IMR-90 (cell line): ENCODE results near the gene AUTS2. TPM values are rescaled to one million over a fixed set of nuclear protein-coding genes. Genes with fewer than 3 reads are reported as not detected.
A peak's percentile ranks its signal among the peaks of the same experiment; 100 is the strongest.

Experiments
- ATAC-seq: fragments of 200-7000 bp; cut with Tn5 transposase; 2 replicates; pipeline ENCODE4 v1.9.1; 2020; ENCODE audit warnings: low read depth, mild to moderate bottlenecking, moderate library complexity
- BruUV-seq: library from RNA; stranded (reverse); fragments of 400-500 nt; replicated peaks from 2 replicates; lab custom pipeline; 2021; lab: Mats Ljungman, UMichigan
- CTCF ChIA-PET: fragments of 300-600 bp; formaldehyde crosslinking; extraction: SDS; loops from one replicate; lab custom pipeline; 2021; ENCODE audit warnings: antibody characterized with exemption; lab: Yijun Ruan, JAX
- POLR2A ChIA-PET: fragments of 300-600 bp; sonication (Branson Sonifier 250); formaldehyde crosslinking; loops from one replicate; lab custom pipeline; 2022; ENCODE audit warnings: antibody characterized with exemption; ENCODE audit not compliant: unreplicated experiment; lab: Charles Lee
- DNase-seq: peaks from one replicate; pipeline ENCODE4 v3.0.0; 2013
- H2AFZ ChIP-seq: replicated peaks from 2 replicates; pipeline ENCODE3; 2013; ENCODE audit warnings: low read length, mild to moderate bottlenecking; ENCODE audit not compliant: poor library complexity
- H2AK5ac ChIP-seq: 2 replicates; pipeline ENCODE4 v1.6.1; 2013; ENCODE audit warnings: low read depth, low read length, inconsistent platforms
- H2AK9ac ChIP-seq: replicated peaks from 2 replicates; pipeline ENCODE3; 2013; ENCODE audit warnings: mild to moderate bottlenecking, low read depth, low read length, moderate library complexity; ENCODE audit not compliant: poor library complexity
- H2BK120ac ChIP-seq: 2 replicates; pipeline ENCODE4 v1.6.1; 2013; ENCODE audit warnings: low read depth, low read length, inconsistent platforms
- H2BK15ac ChIP-seq: 3 replicates; pipeline ENCODE4 v1.6.1; 2013; ENCODE audit warnings: low read depth, low read length, inconsistent platforms
- H2BK20ac ChIP-seq: 2 replicates; pipeline ENCODE4 v1.6.1; 2013; ENCODE audit warnings: low read depth, mild to moderate bottlenecking, inconsistent platforms, low read length, moderate library complexity
- H2BK5ac ChIP-seq: 2 replicates; pipeline ENCODE4 v1.6.1; 2013; ENCODE audit warnings: mild to moderate bottlenecking, low read depth, low read length, inconsistent platforms; ENCODE audit not compliant: poor library complexity, severe bottlenecking
- H3K14ac ChIP-seq: replicated peaks from 2 replicates; pipeline ENCODE4 v1.6.1; 2013; ENCODE audit warnings: low read depth, low read length, inconsistent platforms
- H3K18ac ChIP-seq: 2 replicates; pipeline ENCODE4 v1.6.1; 2013; ENCODE audit warnings: low read depth, low read length, control low read depth
- H3K23ac ChIP-seq: 2 replicates; pipeline ENCODE4 v1.6.1; 2013; ENCODE audit warnings: low read depth, low read length, inconsistent platforms
- H3K27ac ChIP-seq: 2 replicates; pipeline ENCODE4 v1.5.1; 2013; ENCODE audit warnings: mild to moderate bottlenecking, control low read depth, low read length; ENCODE audit not compliant: insufficient read depth
- H3K27me3 ChIP-seq: 2 replicates; pipeline ENCODE4 v1.6.1; 2013; ENCODE audit warnings: low read length; ENCODE audit not compliant: control insufficient read depth, insufficient read depth
- H3K36me3 ChIP-seq: 2 replicates; pipeline ENCODE4 v1.6.1; 2013; ENCODE audit warnings: low read length, mixed read lengths; ENCODE audit not compliant: control insufficient read depth, insufficient read depth
- H3K4ac ChIP-seq: 2 replicates; pipeline ENCODE4 v1.6.1; 2013; ENCODE audit warnings: low read depth, low read length, inconsistent platforms
- H3K4me1 ChIP-seq: 2 replicates; pipeline ENCODE4 v1.6.1; 2013; ENCODE audit warnings: low read length, mixed read lengths; ENCODE audit not compliant: control insufficient read depth, insufficient read depth
- H3K4me2 ChIP-seq: 2 replicates; pipeline ENCODE4 v1.6.1; 2013; ENCODE audit warnings: low read depth, mild to moderate bottlenecking, control low read depth, low read length, moderate library complexity
- H3K4me3 ChIP-seq: 2 replicates; pipeline ENCODE4 v1.5.1; 2013; ENCODE audit warnings: low read depth, mild to moderate bottlenecking, control low read depth, low read length, moderate library complexity; ENCODE audit not compliant: insufficient read depth
- H3K56ac ChIP-seq: 2 replicates; pipeline ENCODE4 v1.6.1; 2013; ENCODE audit warnings: low read length, inconsistent platforms; ENCODE audit not compliant: insufficient read depth; ENCODE audit errors: extremely low read depth
- H3K79me1 ChIP-seq, 2 experiments: 2 replicates each; pipeline ENCODE4 v1.6.1; 2013; ENCODE audit warnings: low read length in 2 of 2, inconsistent platforms in 1 of 2, low read depth in 1 of 2
- H3K9ac ChIP-seq: 2 replicates; pipeline ENCODE4 v1.6.1; 2013; ENCODE audit warnings: low read depth, low read length, control low read depth
- H3K9me1 ChIP-seq: 2 replicates; pipeline ENCODE4 v1.6.1; 2013; ENCODE audit warnings: low read length, inconsistent platforms; ENCODE audit not compliant: insufficient read depth
- H3K9me3 ChIP-seq: 2 replicates; pipeline ENCODE4 v1.6.1; 2013; ENCODE audit warnings: low read length; ENCODE audit not compliant: control insufficient read depth, insufficient read depth
- H4K20me1 ChIP-seq: 2 replicates; pipeline ENCODE4 v1.6.1; 2013; ENCODE audit warnings: low read length, inconsistent platforms; ENCODE audit not compliant: insufficient read depth
- H4K5ac ChIP-seq: 2 replicates; pipeline ENCODE4 v1.6.1; 2013; ENCODE audit warnings: mild to moderate bottlenecking, low read depth, low read length, control low read depth
- H4K8ac ChIP-seq, 2 experiments: 2 replicates each; pipeline ENCODE4 v1.6.1; 2013; ENCODE audit warnings: low read depth in 2 of 2, low read length in 2 of 2, control low read depth in 1 of 2, inconsistent platforms in 1 of 2
- H4K91ac ChIP-seq: 2 replicates; pipeline ENCODE4 v1.6.1; 2013; ENCODE audit warnings: low read depth, low read length, inconsistent platforms; ENCODE audit not compliant: insufficient read depth
- CEBPB ChIP-seq: IDR thresholded peaks from 2 replicates; pipeline ENCODE4 v1.6.1; 2012; ENCODE audit warnings: low read depth, low read length, improper control_type of control experiment
- CHD1 ChIP-seq: IDR thresholded peaks from 2 replicates; pipeline ENCODE4 v1.6.1; 2012; ENCODE audit warnings: low read depth, low read length, improper control_type of control experiment
- FOS ChIP-seq: fragments of 150-350 bp; IDR thresholded peaks from 2 replicates; pipeline ENCODE4 v1.6.1; 2016; ENCODE audit warnings: low read depth, low read length
- MAZ ChIP-seq: IDR thresholded peaks from 2 replicates; pipeline ENCODE4 v1.6.1; 2012; ENCODE audit warnings: low read depth, mild to moderate bottlenecking, low read length, improper control_type of control experiment, moderate library complexity, borderline replicate concordance
- NFE2L2 ChIP-seq: fragments of 150-350 bp; IDR thresholded peaks from 2 replicates; pipeline ENCODE4 v1.6.1; 2016; ENCODE audit warnings: low read depth, mild to moderate bottlenecking, low read length
- RFX5 ChIP-seq: IDR thresholded peaks from 2 replicates; pipeline ENCODE4 v1.8.0; 2012; ENCODE audit warnings: low read depth, mild to moderate bottlenecking, low read length, moderate library complexity
- SMC3 ChIP-seq: fragments of 150-350 bp; IDR thresholded peaks from 2 replicates; pipeline ENCODE4 v1.6.1; 2016; ENCODE audit warnings: low read depth, mild to moderate bottlenecking, antibody characterized with exemption, low read length, moderate library complexity
- WGBS, 2 experiments: methylation state at CpG; one replicate each; pipeline versions ENCODE4 v1.1.5 to v1.1.7; 2013; ENCODE audit warnings: missing lambda C conversion rate in 2 of 2; ENCODE audit not compliant: insufficient read length in 1 of 2; ENCODE audit errors: extremely low coverage in 2 of 2; 5-methylcytosine and 5-hydroxymethylcytosine counted together
- dilution Hi-C: fragments of 300-500 bp; cut with HindIII; formaldehyde crosslinking; loops from one replicate; pipeline ENCODE4 v1.14.3; 2018; ENCODE audit warnings: low sequenced_read_pairs; ENCODE audit not compliant: unreplicated experiment
- in situ Hi-C: fragments of 300-500 bp; cut with MboI; formaldehyde crosslinking; loops from 3 replicates; pipeline ENCODE4 v1.14.3; 2019; ENCODE audit warnings: low sequenced_read_pairs, inconsistent platforms, mixed read lengths
- intact Hi-C: fragments of 100-400 bp; cut with micrococcal nuclease; formaldehyde crosslinking; loops from 2 replicates; pipeline ENCODE4 v1.10.0; 2022
- polyA plus RNA-seq, 3 experiments: library from polyadenylated mRNA; depleted of rRNA; stranded (reverse); fragments of >200 nt; gene quantifications; 2 replicates each; pipeline ENCODE4 v1.2.3, GENCODE V29; 2012; ENCODE audit warnings: low replicate concordance in 1 of 3
- total RNA-seq: library from RNA; depleted of rRNA; stranded (reverse); fragments of >200 nt; gene quantifications from 2 replicates; pipeline ENCODE4 v1.2.3, GENCODE V29; 2012
- TF ChIP-seq, protein P1 (sequence below): fragments of 150-350 bp; IDR thresholded peaks from 2 replicates; pipeline ENCODE4 v1.6.1; 2017; ENCODE audit warnings: mild to moderate bottlenecking, antibody characterized with exemption, low read length, low read depth

AUTS2 gene
- total and polyA plus RNA-seq, 2 of the 4 experiments (the other 2 are of a cell fraction) = 0.90 to 3.0 TPM

DNA sequence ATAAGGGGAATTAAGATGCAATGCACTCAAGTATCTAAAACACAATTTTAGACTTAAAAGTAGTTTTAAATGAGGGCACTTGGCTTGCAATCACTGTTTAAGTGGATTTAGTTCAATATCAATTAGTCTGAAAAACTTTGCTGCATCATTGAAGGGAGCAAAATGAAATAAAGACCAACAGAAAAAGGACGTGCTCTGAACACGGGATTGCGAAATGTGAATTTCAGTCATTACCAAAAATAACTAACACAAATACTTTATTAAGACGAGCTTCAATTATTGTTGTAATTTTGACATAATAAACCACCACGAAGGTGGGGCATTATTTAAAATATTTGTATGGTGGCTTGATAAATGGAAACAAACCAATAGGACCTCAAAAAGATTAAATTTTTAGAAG, 1171.9 kb downstream of the AUTS2 start:
- no CpG with 5 or more reads among the region's 5 CpGs for WGBS, 2 experiments
- Histone ChIP-seq H2BK20ac (no peak overlapping the region), H3K4ac (no peak overlapping the region), H3K9me1 (no peaks in the 10 kb centered on the region), H4K20me1 (no peaks in the 10 kb centered on the region), H3K36me3 (peaks cover 3% of the 10 kb centered on the region; the same call in 1 of the 2 replicates), H3K9me3 (no peaks in the 10 kb centered on the region), H3K27ac (no peak overlapping the region), H2BK15ac (no peak overlapping the region), H3K27me3 (no peaks in the 10 kb centered on the region), H2AK9ac (no peak overlapping the region), H3K18ac (no peak overlapping the region), H3K23ac (no peak overlapping the region), H3K9ac (no peak overlapping the region), H3K4me2 (no peak overlapping the region), H4K8ac (no peak overlapping the region), H3K79me1 (no peaks in the 10 kb centered on the region), H2AK5ac (no peak overlapping the region), H3K14ac (no peak overlapping the region), H3K4me1 (no peaks in the 10 kb centered on the region), H2BK5ac (no peak overlapping the region), H2AFZ (no peak overlapping the region), H4K91ac (no peak overlapping the region), H3K4me3 (no peak overlapping the region), H4K5ac (no peak overlapping the region), H2BK120ac (no peak overlapping the region), H3K56ac (no peak overlapping the region)
- BruUV-seq = no TSS peak
- POLR2A ChIA-PET = no interaction called here
- intact Hi-C loops = no loop called here
- ATAC-seq (no peak), DNase-seq (no peak)
- dilution Hi-C loops = no loop called here
- CTCF ChIA-PET = interaction anchor here (0.9 kb wide), 1 partner anchor 10 kb away, joined by 5 read pairs; no protein-coding TSS in a partner anchor
- TF ChIP-seq SMC3 (no peak), CHD1 (no peak), CEBPB (peak; percentile 78), NFE2L2 (no peak), MAZ (no peak), RFX5 (no peak), FOS (no peak)
- TF ChIP-seq, protein P1, sequence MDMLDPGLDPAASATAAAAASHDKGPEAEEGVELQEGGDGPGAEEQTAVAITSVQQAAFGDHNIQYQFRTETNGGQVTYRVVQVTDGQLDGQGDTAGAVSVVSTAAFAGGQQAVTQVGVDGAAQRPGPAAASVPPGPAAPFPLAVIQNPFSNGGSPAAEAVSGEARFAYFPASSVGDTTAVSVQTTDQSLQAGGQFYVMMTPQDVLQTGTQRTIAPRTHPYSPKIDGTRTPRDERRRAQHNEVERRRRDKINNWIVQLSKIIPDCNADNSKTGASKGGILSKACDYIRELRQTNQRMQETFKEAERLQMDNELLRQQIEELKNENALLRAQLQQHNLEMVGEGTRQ = no peak
- in situ Hi-C loops = no loop called here
